HepG2 (cell line): ENCODE results near the gene NEURL2. TPM values are rescaled to one million over a fixed set of nuclear protein-coding genes. Genes with fewer than 3 reads are reported as not detected.

ENCODE experiments used
- ESRRA ChIP-seq: sonication (generic); formaldehyde crosslinking; IDR thresholded peaks from 2 replicates; pipeline ENCODE4 v1.5.1; 2020; ENCODE audit warnings: mild to moderate bottlenecking, low read depth, missing genetic modification reagents
- HDAC1 ChIP-seq: sonication (generic); formaldehyde crosslinking; IDR thresholded peaks from 2 replicates; pipeline ENCODE4 v1.5.1; 2020; ENCODE audit warnings: mild to moderate bottlenecking, missing genetic modification reagents
- HMGA1 ChIP-seq: sonication (generic); formaldehyde crosslinking; conservative IDR thresholded peaks from 2 replicates; pipeline ENCODE4 v1.4.0; 2020; ENCODE audit warnings: missing genetic modification reagents
- NR1H2 ChIP-seq: sonication (generic); formaldehyde crosslinking; IDR thresholded peaks from 2 replicates; pipeline ENCODE4 v1.8.1; 2022; ENCODE audit warnings: low read depth, missing genetic modification reagents, borderline replicate concordance
- PHF20 ChIP-seq: sonication (generic); formaldehyde crosslinking; IDR thresholded peaks from 2 replicates; pipeline ENCODE4 v1.5.0; 2020; ENCODE audit warnings: mild to moderate bottlenecking, missing genetic modification reagents
- SMYD3 ChIP-seq: sonication (generic); formaldehyde crosslinking; IDR thresholded peaks from 2 replicates; pipeline ENCODE4 v1.8.1; 2023; ENCODE audit warnings: mild to moderate bottlenecking, missing genetic modification reagents
- TCF7 ChIP-seq: sonication (generic); IDR thresholded peaks from 2 replicates; pipeline ENCODE4 v1.6.1; 2016; ENCODE audit warnings: antibody characterized with exemption, low read depth
- TOPORS ChIP-seq: sonication (generic); formaldehyde crosslinking; IDR thresholded peaks from 2 replicates; pipeline ENCODE4 v1.8.0; 2023; ENCODE audit warnings: mild to moderate bottlenecking, missing genetic modification reagents
- XBP1 ChIP-seq: sonication (generic); formaldehyde crosslinking; IDR thresholded peaks from 2 replicates; pipeline ENCODE4 v1.5.0; 2020; ENCODE audit warnings: missing genetic modification reagents
- ZBTB42 ChIP-seq: sonication (generic); formaldehyde crosslinking; IDR thresholded peaks from 2 replicates; pipeline ENCODE4 v1.5.0; 2020; ENCODE audit warnings: mild to moderate bottlenecking, missing genetic modification reagents
- ZKSCAN8 ChIP-seq: IDR thresholded peaks from 2 replicates; pipeline ENCODE4 v1.6.1; 2016; ENCODE audit warnings: borderline replicate concordance, missing genetic modification reagents, missing compliant biosample characterization
- ZNF180 ChIP-seq: sonication (generic); formaldehyde crosslinking; IDR thresholded peaks from 2 replicates; pipeline ENCODE4 v1.4.0; 2020; ENCODE audit warnings: low read depth, missing genetic modification reagents, borderline replicate concordance
- ZNF367 ChIP-seq: sonication (generic); formaldehyde crosslinking; IDR thresholded peaks from 2 replicates; pipeline ENCODE4 v1.4.0; 2020; ENCODE audit warnings: missing genetic modification reagents, borderline replicate concordance
- ZNF572 ChIP-seq: sonication (generic); formaldehyde crosslinking; IDR thresholded peaks from 2 replicates; pipeline ENCODE4 v1.5.1; 2020; ENCODE audit warnings: mild to moderate bottlenecking, missing genetic modification reagents
- ZNF775 ChIP-seq: sonication (generic); formaldehyde crosslinking; IDR thresholded peaks from 2 replicates; pipeline ENCODE4 v1.4.0; 2020; ENCODE audit warnings: missing genetic modification reagents, mild to moderate bottlenecking, moderate library complexity, borderline replicate concordance
- polyA plus RNA-seq, 8 experiments: library from polyadenylated mRNA; depleted of rRNA in 3 of 8; stranded (reverse) in 7 of 8; unstranded in 1 of 8; fragments of >200 nt; fragmentation: Illumina TruSeq in 4 of 8; extraction: Trizol in 4 of 8; gene quantifications; 2 replicates each; pipeline versions ENCODE4 v1.2.1 to v1.2.3, GENCODE V29; 2011 to 2016; ENCODE audit warnings: low read depth in 4 of 8, missing spikeins in 1 of 8, mixed read lengths in 1 of 8; ENCODE audit not compliant: insufficient read depth in 1 of 8
- total RNA-seq, 5 experiments: library from RNA; depleted of rRNA; stranded (reverse); fragments of >200 nt; fragmentation: Illumina TruSeq; extraction: Trizol; gene quantifications; 2 replicates each; pipeline ENCODE4 v1.2.3, GENCODE V29; 2016; ENCODE audit warnings: low read depth in 1 of 5
- TF ChIP-seq, protein P1 (sequence below): sonication (generic); formaldehyde crosslinking; IDR thresholded peaks from 2 replicates; pipeline ENCODE4 v1.5.0; 2020; ENCODE audit warnings: mild to moderate bottlenecking, missing genetic modification reagents
- TF ChIP-seq, protein P2 (sequence below): sonication (generic); formaldehyde crosslinking; IDR thresholded peaks from 2 replicates; pipeline ENCODE4 v1.4.0; 2020; ENCODE audit warnings: mild to moderate bottlenecking, missing genetic modification reagents
- TF ChIP-seq, protein P3 (sequence below): IDR thresholded peaks from 2 replicates; pipeline ENCODE4 v1.4.0; 2020; ENCODE audit warnings: mild to moderate bottlenecking, missing genetic modification reagents
- TF ChIP-seq, protein P4 (sequence below): sonication (generic); formaldehyde crosslinking; IDR thresholded peaks from 2 replicates; pipeline ENCODE4 v1.4.0; 2020; ENCODE audit warnings: missing genetic modification reagents, mild to moderate bottlenecking, borderline replicate concordance

Gene NEURL2
- total and polyA plus RNA-seq, 2 of the 13 experiments (the other 11 are each of a cell fraction or from before 2014, with no cell fraction given) = 7.2 to 9.7 TPM

DNA sequence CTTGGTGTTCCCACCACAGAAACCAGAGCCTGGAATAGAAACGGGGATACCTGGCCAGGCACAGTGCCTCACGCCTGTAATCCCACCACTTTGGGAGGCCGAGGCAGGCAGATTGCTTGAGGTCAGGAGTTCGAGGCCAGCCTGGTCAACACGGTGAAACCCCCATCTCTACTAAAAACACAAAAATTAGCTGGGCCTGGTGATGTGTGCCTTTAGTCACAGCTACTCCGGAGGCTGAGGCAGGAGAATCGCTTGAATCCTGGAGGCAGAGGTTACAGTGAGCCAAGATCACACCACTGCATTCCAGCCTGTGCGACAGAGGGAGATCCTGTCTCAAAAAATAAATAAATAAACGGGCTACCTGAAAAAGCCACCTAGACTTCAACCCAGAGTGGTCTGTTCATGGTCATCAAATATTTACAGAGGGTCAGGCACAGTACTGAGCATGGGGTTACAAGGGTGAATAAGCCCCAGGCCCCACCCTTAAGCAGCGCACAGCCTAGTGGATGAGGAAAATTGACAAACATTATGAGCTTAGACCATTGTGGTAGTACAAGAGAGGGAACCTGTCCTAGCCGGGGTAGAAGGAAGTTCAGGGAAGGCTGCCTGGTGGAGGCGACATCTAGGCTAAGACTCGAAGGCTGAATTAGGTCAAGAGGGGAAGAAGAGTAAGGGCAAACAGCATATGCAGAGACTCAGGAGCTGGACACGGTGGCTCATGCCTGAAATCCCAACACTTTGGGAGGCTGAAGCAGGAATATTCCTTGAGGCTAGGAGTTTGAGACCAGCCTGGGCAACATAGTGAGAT lies 36.3 kb upstream of the NEURL2 start (continued):
- TF ChIP-seq ZKSCAN8 (CRISPR knock-in tag) (peak; percentile 90), HMGA1 (no peak), SMYD3 (no peak), NR1H2 (CRISPR knock-in tag) (peak; percentile 82; the same call in 1 of the 2 replicates), ZNF775 (CRISPR knock-in tag) (no peak), TOPORS (CRISPR knock-in tag) (no peak), ZNF572 (CRISPR knock-in tag) (0 out of 2 replicates have a peak, but pooled peaks have one; percentile 1), ZNF180 (CRISPR knock-in tag) (peak; percentile 19; the same call in 1 of the 2 replicates), HDAC1 (CRISPR knock-in tag) (peak; percentile 89), ZNF367 (CRISPR knock-in tag) (no peak), PHF20 (CRISPR knock-in tag) (peak; percentile 44; the same call in 1 of the 2 replicates), TCF7 (peak; percentile 40), ESRRA (CRISPR knock-in tag) (peak; percentile 81; the same call in 1 of the 2 replicates), XBP1 (CRISPR knock-in tag) (0 out of 2 replicates have a peak, but pooled peaks have one; percentile 7), ZBTB42 (CRISPR knock-in tag) (0 out of 2 replicates have a peak, but pooled peaks have one; percentile 59)
- TF ChIP-seq, protein P1, sequence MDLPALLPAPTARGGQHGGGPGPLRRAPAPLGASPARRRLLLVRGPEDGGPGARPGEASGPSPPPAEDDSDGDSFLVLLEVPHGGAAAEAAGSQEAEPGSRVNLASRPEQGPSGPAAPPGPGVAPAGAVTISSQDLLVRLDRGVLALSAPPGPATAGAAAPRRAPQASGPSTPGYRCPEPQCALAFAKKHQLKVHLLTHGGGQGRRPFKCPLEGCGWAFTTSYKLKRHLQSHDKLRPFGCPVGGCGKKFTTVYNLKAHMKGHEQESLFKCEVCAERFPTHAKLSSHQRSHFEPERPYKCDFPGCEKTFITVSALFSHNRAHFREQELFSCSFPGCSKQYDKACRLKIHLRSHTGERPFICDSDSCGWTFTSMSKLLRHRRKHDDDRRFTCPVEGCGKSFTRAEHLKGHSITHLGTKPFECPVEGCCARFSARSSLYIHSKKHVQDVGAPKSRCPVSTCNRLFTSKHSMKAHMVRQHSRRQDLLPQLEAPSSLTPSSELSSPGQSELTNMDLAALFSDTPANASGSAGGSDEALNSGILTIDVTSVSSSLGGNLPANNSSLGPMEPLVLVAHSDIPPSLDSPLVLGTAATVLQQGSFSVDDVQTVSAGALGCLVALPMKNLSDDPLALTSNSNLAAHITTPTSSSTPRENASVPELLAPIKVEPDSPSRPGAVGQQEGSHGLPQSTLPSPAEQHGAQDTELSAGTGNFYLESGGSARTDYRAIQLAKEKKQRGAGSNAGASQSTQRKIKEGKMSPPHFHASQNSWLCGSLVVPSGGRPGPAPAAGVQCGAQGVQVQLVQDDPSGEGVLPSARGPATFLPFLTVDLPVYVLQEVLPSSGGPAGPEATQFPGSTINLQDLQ (CRISPR knock-in tag) = peak; percentile 86
- TF ChIP-seq, protein P2, sequence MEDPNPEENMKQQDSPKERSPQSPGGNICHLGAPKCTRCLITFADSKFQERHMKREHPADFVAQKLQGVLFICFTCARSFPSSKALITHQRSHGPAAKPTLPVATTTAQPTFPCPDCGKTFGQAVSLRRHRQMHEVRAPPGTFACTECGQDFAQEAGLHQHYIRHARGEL (CRISPR knock-in tag) = no peak
- TF ChIP-seq, protein P3, sequence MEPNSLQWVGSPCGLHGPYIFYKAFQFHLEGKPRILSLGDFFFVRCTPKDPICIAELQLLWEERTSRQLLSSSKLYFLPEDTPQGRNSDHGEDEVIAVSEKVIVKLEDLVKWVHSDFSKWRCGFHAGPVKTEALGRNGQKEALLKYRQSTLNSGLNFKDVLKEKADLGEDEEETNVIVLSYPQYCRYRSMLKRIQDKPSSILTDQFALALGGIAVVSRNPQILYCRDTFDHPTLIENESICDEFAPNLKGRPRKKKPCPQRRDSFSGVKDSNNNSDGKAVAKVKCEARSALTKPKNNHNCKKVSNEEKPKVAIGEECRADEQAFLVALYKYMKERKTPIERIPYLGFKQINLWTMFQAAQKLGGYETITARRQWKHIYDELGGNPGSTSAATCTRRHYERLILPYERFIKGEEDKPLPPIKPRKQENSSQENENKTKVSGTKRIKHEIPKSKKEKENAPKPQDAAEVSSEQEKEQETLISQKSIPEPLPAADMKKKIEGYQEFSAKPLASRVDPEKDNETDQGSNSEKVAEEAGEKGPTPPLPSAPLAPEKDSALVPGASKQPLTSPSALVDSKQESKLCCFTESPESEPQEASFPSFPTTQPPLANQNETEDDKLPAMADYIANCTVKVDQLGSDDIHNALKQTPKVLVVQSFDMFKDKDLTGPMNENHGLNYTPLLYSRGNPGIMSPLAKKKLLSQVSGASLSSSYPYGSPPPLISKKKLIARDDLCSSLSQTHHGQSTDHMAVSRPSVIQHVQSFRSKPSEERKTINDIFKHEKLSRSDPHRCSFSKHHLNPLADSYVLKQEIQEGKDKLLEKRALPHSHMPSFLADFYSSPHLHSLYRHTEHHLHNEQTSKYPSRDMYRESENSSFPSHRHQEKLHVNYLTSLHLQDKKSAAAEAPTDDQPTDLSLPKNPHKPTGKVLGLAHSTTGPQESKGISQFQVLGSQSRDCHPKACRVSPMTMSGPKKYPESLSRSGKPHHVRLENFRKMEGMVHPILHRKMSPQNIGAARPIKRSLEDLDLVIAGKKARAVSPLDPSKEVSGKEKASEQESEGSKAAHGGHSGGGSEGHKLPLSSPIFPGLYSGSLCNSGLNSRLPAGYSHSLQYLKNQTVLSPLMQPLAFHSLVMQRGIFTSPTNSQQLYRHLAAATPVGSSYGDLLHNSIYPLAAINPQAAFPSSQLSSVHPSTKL (CRISPR knock-in tag) = peak; percentile 98
- TF ChIP-seq, protein P4, sequence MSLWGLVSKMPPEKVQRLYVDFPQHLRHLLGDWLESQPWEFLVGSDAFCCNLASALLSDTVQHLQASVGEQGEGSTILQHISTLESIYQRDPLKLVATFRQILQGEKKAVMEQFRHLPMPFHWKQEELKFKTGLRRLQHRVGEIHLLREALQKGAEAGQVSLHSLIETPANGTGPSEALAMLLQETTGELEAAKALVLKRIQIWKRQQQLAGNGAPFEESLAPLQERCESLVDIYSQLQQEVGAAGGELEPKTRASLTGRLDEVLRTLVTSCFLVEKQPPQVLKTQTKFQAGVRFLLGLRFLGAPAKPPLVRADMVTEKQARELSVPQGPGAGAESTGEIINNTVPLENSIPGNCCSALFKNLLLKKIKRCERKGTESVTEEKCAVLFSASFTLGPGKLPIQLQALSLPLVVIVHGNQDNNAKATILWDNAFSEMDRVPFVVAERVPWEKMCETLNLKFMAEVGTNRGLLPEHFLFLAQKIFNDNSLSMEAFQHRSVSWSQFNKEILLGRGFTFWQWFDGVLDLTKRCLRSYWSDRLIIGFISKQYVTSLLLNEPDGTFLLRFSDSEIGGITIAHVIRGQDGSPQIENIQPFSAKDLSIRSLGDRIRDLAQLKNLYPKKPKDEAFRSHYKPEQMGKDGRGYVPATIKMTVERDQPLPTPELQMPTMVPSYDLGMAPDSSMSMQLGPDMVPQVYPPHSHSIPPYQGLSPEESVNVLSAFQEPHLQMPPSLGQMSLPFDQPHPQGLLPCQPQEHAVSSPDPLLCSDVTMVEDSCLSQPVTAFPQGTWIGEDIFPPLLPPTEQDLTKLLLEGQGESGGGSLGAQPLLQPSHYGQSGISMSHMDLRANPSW (CRISPR knock-in tag) = peak; percentile 90
